Body of pancreas (tissue), 4 donors: ENCODE results near the gene SUN2.

Experiments
- CTCF ChIP-seq, 7 experiments: fragments of 450-650 bp in 4 of 7; fragments of 200-600 bp in 3 of 7; sonication (generic) in 3 of 7; IDR thresholded peaks; one replicate each; pipeline ENCODE4 v1.5.1; 2016 to 2019; ENCODE audit warnings: antibody characterized with exemption in 7 of 7
- POLR2A ChIP-seq, 3 donors: fragments of 450-650 bp; IDR thresholded peaks; one replicate each; pipeline ENCODE4 v1.6.1; 2016; ENCODE audit warnings: antibody characterized with exemption in 3 of 3, mild to moderate bottlenecking in 2 of 3

DNA sequence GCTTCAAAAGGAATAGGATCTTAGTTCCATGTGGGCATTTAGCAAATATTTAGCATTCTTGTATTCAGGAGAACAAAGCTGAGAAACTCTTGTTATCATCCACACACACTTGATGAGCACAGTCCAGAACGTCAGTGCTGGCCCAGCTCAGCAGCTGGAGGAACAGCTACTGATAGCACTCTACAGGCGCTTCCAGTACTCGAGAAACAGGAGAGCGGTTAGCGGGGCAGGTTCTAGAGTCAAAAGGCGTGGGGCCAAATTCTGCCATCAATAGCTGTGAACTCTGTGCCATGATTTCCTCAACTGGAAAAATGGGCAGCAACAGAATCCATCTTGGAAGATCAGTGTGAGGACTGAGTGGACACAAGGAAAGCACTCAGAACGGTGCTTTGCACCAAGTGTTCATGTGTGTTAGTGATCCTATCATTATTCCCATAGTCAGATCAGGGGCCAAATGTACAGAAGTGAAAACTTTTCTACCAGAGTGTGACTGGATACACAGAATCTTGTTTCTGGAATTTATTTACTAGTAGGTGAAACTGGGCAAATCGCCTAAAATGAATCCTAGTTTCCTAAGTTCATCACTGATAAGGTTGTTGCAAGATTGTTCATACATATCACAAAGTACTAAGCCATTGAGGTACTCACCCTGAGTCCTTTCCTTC lies 58.2 kb downstream of the SUN2 start:
- no peak for TF ChIP-seq CTCF (IDR thresholded peaks at IDR 0.05)
- TF ChIP-seq POLR2A (IDR thresholded peaks at IDR 0.05), result no peak
